ENCODE results near the gene CUL5.

CUL5 gene

DNA sequence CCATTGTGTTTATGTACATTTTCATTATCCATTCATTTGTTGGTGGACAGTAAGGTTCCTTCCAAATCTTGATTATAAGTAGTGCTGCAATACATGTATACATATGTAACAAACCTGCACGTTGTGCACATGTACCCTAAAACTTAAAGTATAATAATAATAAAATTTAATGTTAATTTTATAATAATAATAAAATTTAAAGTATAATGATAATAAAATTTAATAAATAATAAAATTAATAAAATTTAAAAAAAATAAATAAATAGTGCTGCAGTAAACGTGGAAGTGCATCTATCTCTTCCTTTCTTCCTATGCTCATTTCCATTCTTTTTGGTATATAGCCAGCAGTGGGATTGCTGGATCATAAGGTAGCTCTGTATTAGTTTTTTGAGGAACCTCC is 54.7 kb downstream of the CUL5 start:
- TF ChIP-seq, protein P1, sequence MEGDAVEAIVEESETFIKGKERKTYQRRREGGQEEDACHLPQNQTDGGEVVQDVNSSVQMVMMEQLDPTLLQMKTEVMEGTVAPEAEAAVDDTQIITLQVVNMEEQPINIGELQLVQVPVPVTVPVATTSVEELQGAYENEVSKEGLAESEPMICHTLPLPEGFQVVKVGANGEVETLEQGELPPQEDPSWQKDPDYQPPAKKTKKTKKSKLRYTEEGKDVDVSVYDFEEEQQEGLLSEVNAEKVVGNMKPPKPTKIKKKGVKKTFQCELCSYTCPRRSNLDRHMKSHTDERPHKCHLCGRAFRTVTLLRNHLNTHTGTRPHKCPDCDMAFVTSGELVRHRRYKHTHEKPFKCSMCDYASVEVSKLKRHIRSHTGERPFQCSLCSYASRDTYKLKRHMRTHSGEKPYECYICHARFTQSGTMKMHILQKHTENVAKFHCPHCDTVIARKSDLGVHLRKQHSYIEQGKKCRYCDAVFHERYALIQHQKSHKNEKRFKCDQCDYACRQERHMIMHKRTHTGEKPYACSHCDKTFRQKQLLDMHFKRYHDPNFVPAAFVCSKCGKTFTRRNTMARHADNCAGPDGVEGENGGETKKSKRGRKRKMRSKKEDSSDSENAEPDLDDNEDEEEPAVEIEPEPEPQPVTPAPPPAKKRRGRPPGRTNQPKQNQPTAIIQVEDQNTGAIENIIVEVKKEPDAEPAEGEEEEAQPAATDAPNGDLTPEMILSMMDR (IDR thresholded peaks at IDR 0.05): no peak
- Histone ChIP-seq H3K27me3 (no peaks in the 10 kb centered on the region), H3K9me3 (no peaks in the 10 kb centered on the region), H3K4me3 (ENCODE audit: low read depth in 1 of 2, low read length in 1 of 2) (no peak overlapping the region), H3K4me1 (ENCODE audit: control insufficient read depth in 1 of 2, insufficient read depth in 1 of 2, low read depth in 1 of 2, low read length in 1 of 2) (no peaks in the 10 kb centered on the region), H3K27ac (no peak overlapping the region), H3K36me3 (peaks cover 32% of the 10 kb centered on the region)

DNA sequence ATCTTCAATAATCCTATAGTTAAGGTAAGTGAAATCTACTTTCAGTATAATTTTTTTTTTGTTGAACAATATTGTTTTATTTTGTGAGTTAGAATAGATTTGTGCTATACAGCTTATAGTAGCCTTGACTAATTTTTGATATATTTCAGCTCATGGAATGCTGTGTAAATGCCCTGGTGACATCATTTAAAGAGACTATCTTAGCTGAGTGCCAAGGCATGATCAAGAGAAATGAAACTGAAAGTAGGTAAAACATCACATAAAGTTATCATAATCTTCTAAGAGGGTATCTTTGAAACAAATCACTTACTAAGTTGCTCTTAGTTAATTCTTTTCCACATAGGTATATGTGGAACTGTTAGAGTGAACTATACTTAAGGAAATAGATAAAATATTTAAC is 61.2 kb downstream of the CUL5 start:
- H3K27ac ChIP-seq: no peak overlapping the region
- peaks cover 30% of the 10 kb centered on the region for H3K36me3 ChIP-seq
- no peaks in the 10 kb centered on the region for H3K4me1 ChIP-seq (ENCODE audit: control insufficient read depth in 1 of 2, insufficient read depth in 1 of 2, low read depth in 1 of 2, low read length in 1 of 2)
- no peaks in the 10 kb centered on the region for H3K27me3 ChIP-seq
- no peak overlapping the region for H3K4me3 ChIP-seq (ENCODE audit: low read depth in 1 of 2, low read length in 1 of 2)
- TF ChIP-seq, protein P1 (IDR thresholded peaks at IDR 0.05): no peak
- H3K9me3 ChIP-seq: no peaks in the 10 kb centered on the region

DNA sequence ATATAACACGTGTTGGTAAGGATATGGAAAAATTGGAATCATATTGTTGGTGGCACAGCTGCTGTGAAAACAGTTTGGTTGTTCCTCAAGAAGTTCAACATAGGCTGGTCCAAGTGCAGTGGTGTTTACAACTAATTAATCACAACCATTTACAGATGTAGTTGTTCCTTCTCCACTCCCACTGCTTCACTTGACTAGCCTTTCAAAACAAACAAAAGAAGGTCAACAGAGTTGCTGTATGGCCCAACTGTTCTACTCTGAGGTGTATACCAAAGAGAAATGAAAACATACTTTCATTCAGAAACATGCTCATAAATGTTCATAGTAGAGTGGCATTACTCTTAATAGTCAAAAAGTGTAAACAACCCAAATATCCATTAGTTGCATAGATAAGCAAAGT is 76.1 kb downstream of the CUL5 start:
- H3K27me3 ChIP-seq: no peaks in the 10 kb centered on the region
- H3K4me3 ChIP-seq (ENCODE audit: low read depth in 1 of 2, low read length in 1 of 2): no peak overlapping the region
- no peaks in the 10 kb centered on the region for H3K9me3 ChIP-seq
- TF ChIP-seq, protein P1 (IDR thresholded peaks at IDR 0.05): no peak
- no peaks in the 10 kb centered on the region for H3K4me1 ChIP-seq (ENCODE audit: control insufficient read depth in 1 of 2, insufficient read depth in 1 of 2, low read depth in 1 of 2, low read length in 1 of 2)
- peaks cover 48% of the 10 kb centered on the region for H3K36me3 ChIP-seq
- no peak overlapping the region for H3K27ac ChIP-seq

DNA sequence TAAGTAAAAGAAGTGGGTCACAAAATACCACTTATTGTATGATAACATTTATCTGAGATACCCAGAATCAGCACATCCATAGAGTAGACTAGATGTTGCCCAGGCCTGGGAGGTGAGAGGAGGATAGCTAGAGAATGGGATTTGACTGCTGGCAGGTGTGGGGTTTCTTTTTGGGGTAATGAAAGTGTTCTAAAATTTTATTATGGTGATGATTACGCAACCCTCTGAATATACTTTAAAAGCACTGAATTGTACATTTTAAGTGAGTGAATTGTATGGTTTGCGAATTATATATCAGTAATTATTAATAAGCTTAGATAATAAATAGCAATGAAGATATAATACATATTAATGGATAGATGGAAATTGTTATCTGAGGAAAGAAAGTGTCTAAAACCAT is 77.0 kb downstream of the CUL5 start:
- Histone ChIP-seq H3K4me1 (ENCODE audit: control insufficient read depth in 1 of 2, insufficient read depth in 1 of 2, low read depth in 1 of 2, low read length in 1 of 2) (no peaks in the 10 kb centered on the region), H3K4me3 (ENCODE audit: low read depth in 1 of 2, low read length in 1 of 2) (no peak overlapping the region), H3K27me3 (no peaks in the 10 kb centered on the region), H3K9me3 (no peaks in the 10 kb centered on the region), H3K36me3 (peaks cover 44% of the 10 kb centered on the region), H3K27ac (no peak overlapping the region)
- TF ChIP-seq, protein P1 (IDR thresholded peaks at IDR 0.05): no peak

DNA sequence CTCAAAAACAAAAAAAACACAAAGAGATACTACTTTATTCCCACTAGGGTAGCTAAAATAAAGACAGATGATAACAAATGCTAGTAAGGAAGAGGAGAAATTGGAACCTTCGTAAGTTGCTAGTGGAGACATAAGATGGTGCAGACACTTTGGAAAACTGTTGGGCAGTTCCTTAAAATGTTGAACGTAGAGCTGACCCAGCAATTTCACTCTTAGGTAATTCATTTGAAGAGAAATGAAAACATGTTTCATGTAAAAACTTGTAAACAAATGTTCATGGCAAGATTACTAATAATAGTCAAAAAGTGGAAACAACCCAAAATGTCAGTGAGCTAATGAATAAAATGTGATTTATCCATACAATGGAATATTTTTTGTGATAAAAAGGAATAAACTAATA is 83.4 kb downstream of the CUL5 start:
- no peak overlapping the region for H3K27ac ChIP-seq
- TF ChIP-seq, protein P1 (IDR thresholded peaks at IDR 0.05): no peak
- H3K4me3 ChIP-seq (ENCODE audit: low read depth in 1 of 2, low read length in 1 of 2): no peak overlapping the region
- no peaks in the 10 kb centered on the region for H3K9me3 ChIP-seq
- no peaks in the 10 kb centered on the region for H3K4me1 ChIP-seq (ENCODE audit: control insufficient read depth in 1 of 2, insufficient read depth in 1 of 2, low read depth in 1 of 2, low read length in 1 of 2)
- H3K36me3 ChIP-seq: peaks cover 51% of the 10 kb centered on the region
- H3K27me3 ChIP-seq: no peaks in the 10 kb centered on the region
